ENCODE measurements around the gene SOHLH1. TPM values are rescaled to one million over a fixed set of nuclear protein-coding genes. Genes with fewer than 3 reads are reported as not detected.

Gene SOHLH1
- total RNA-seq, 1 experiment from 2014 or later, result not detected

DNA sequence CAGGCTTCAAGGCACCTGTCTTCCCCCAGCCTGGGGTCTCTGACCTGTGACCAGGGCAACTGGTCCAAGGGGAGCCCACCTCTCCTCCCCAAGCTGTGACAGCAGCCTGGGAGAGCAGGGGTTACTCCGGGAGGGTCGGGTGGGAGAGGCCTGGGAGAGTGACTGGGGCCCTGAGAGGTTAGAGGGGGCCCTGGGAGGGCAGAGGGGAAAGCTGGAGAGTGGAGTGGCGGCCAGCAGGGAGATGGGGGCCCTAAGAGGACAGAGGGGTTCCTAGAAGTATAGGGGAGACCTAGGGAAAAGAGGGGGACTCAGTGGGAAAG, 35.9 kb downstream of the SOHLH1 start:
- Histone ChIP-seq H3K9ac (ENCODE audit: low read length) (no peak overlapping the region), H3K27me3 (ENCODE audit: insufficient read depth, low read length) (peaks cover 6% of the 10 kb centered on the region; the same call in 1 of the 2 replicates)
- BruUV-seq (replicated peaks), result no TSS peak

More for the DNA sequence above, 35.9 kb downstream of the SOHLH1 start:
- no peak overlapping the region for H3K4me3 ChIP-seq (replicated peaks in 1 of 2; ENCODE audit: low read depth in 1 of 2, low read length in 2 of 2)
- POLR2A ChIA-PET, result no interaction called here
- intact Hi-C loops (cut with micrococcal nuclease), result no loop called here
- TF ChIP-seq, protein P1, sequence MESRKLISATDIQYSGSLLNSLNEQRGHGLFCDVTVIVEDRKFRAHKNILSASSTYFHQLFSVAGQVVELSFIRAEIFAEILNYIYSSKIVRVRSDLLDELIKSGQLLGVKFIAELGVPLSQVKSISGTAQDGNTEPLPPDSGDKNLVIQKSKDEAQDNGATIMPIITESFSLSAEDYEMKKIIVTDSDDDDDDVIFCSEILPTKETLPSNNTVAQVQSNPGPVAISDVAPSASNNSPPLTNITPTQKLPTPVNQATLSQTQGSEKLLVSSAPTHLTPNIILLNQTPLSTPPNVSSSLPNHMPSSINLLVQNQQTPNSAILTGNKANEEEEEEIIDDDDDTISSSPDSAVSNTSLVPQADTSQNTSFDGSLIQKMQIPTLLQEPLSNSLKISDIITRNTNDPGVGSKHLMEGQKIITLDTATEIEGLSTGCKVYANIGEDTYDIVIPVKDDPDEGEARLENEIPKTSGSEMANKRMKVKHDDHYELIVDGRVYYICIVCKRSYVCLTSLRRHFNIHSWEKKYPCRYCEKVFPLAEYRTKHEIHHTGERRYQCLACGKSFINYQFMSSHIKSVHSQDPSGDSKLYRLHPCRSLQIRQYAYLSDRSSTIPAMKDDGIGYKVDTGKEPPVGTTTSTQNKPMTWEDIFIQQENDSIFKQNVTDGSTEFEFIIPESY (IDR thresholded peaks at IDR 0.05; ENCODE audit: extremely low read depth, insufficient replicate concordance, low read length), result no peak
- TF ChIP-seq ZFX (IDR thresholded peaks at IDR 0.05), result no peak
- no peak for TF ChIP-seq EZH2phosphoT487 (IDR thresholded peaks at IDR 0.05; ENCODE audit: borderline replicate concordance)
- TF ChIP-seq, protein P2, sequence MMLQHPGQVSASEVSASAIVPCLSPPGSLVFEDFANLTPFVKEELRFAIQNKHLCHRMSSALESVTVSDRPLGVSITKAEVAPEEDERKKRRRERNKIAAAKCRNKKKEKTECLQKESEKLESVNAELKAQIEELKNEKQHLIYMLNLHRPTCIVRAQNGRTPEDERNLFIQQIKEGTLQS (IDR thresholded peaks at IDR 0.05), result no peak
- TF ChIP-seq FOSL1 (IDR thresholded peaks at IDR 0.05; ENCODE audit: low read depth), result no peak
- no peak for TF ChIP-seq JUND (IDR thresholded peaks at IDR 0.05)
- no peak for TF ChIP-seq SRF (IDR thresholded peaks at IDR 0.05; ENCODE audit: low read depth)
- TF ChIP-seq POLR2A (IDR thresholded peaks at IDR 0.05; ENCODE audit: borderline replicate concordance, extremely low read depth, insufficient read depth, insufficient read length), result no peak
- TF ChIP-seq ELF1 (IDR thresholded peaks at IDR 0.05; ENCODE audit: borderline replicate concordance, low read depth), result no peak
- TF ChIP-seq RAD21 (IDR thresholded peaks at IDR 0.05; ENCODE audit: low read depth), result no peak
- TF ChIP-seq EZH2 (IDR thresholded peaks at IDR 0.05), result no peak
- TF ChIP-seq, protein P3, sequence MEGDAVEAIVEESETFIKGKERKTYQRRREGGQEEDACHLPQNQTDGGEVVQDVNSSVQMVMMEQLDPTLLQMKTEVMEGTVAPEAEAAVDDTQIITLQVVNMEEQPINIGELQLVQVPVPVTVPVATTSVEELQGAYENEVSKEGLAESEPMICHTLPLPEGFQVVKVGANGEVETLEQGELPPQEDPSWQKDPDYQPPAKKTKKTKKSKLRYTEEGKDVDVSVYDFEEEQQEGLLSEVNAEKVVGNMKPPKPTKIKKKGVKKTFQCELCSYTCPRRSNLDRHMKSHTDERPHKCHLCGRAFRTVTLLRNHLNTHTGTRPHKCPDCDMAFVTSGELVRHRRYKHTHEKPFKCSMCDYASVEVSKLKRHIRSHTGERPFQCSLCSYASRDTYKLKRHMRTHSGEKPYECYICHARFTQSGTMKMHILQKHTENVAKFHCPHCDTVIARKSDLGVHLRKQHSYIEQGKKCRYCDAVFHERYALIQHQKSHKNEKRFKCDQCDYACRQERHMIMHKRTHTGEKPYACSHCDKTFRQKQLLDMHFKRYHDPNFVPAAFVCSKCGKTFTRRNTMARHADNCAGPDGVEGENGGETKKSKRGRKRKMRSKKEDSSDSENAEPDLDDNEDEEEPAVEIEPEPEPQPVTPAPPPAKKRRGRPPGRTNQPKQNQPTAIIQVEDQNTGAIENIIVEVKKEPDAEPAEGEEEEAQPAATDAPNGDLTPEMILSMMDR (IDR thresholded peaks at IDR 0.05 in 2 of 3, conservative IDR thresholded peaks at IDR 0.05 in 1 of 3; ENCODE audit: borderline replicate concordance in 1 of 3, insufficient read depth in 1 of 3, low read depth in 2 of 3, low read length in 2 of 3), result no peak
- TF ChIP-seq CBX3 (IDR thresholded peaks at IDR 0.05; ENCODE audit: low read depth), result no peak
- TF ChIP-seq YY1 (IDR thresholded peaks at IDR 0.05; ENCODE audit: extremely low read depth, insufficient replicate concordance, low read depth, low read length), result no peak
- TF ChIP-seq, protein P4, sequence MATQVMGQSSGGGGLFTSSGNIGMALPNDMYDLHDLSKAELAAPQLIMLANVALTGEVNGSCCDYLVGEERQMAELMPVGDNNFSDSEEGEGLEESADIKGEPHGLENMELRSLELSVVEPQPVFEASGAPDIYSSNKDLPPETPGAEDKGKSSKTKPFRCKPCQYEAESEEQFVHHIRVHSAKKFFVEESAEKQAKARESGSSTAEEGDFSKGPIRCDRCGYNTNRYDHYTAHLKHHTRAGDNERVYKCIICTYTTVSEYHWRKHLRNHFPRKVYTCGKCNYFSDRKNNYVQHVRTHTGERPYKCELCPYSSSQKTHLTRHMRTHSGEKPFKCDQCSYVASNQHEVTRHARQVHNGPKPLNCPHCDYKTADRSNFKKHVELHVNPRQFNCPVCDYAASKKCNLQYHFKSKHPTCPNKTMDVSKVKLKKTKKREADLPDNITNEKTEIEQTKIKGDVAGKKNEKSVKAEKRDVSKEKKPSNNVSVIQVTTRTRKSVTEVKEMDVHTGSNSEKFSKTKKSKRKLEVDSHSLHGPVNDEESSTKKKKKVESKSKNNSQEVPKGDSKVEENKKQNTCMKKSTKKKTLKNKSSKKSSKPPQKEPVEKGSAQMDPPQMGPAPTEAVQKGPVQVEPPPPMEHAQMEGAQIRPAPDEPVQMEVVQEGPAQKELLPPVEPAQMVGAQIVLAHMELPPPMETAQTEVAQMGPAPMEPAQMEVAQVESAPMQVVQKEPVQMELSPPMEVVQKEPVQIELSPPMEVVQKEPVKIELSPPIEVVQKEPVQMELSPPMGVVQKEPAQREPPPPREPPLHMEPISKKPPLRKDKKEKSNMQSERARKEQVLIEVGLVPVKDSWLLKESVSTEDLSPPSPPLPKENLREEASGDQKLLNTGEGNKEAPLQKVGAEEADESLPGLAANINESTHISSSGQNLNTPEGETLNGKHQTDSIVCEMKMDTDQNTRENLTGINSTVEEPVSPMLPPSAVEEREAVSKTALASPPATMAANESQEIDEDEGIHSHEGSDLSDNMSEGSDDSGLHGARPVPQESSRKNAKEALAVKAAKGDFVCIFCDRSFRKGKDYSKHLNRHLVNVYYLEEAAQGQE (IDR thresholded peaks at IDR 0.05; ENCODE audit: low read depth), result no peak
- no peak for TF ChIP-seq SP1 (IDR thresholded peaks at IDR 0.05; ENCODE audit: low read depth)
- no peak for TF ChIP-seq SIN3A (IDR thresholded peaks at IDR 0.05; ENCODE audit: low read depth)
- no peak for TF ChIP-seq ZNF274 (IDR thresholded peaks at IDR 0.05; ENCODE audit: low read depth, low read length)
- no peak for TF ChIP-seq TCF7L2 (IDR thresholded peaks at IDR 0.05; ENCODE audit: borderline replicate concordance, extremely low read depth, insufficient read depth, insufficient read length)
- TF ChIP-seq EGR1 (IDR thresholded peaks at IDR 0.05; ENCODE audit: low read depth), result no peak
- no peaks in the 10 kb centered on the region for H3K79me2 ChIP-seq (ENCODE audit: insufficient read depth, low read length)
- no peak overlapping the region for H2AFZ ChIP-seq (ENCODE audit: low read depth, low read length, poor library complexity, severe bottlenecking)
- H3K4me1 ChIP-seq (ENCODE audit: control insufficient read depth in 1 of 2, insufficient read depth in 2 of 2, low read length in 2 of 2), result no peaks in the 10 kb centered on the region
- RAD21 ChIA-PET (ENCODE audit: low non-redundant PET in 1 of 2, low total read pairs in 2 of 2, uncharacterized antibody in 2 of 2, unreplicated experiment in 2 of 2), result no interaction called here
- H3K4me2 ChIP-seq (ENCODE audit: low read length), result no peak overlapping the region
- no peak for DNase-seq (ENCODE audit: low read depth, low spot score)
- CTCF ChIA-PET, result no interaction called here
- H3K9me2 ChIP-seq (ENCODE audit: insufficient read depth), result no peaks in the 10 kb centered on the region
- ATAC-seq, result no peak
- H3K9me3 ChIP-seq (ENCODE audit: control insufficient read depth in 1 of 2, insufficient read depth in 1 of 2, low read depth in 1 of 2, low read length in 2 of 2), result no peaks in the 10 kb centered on the region
- H4K20me1 ChIP-seq (ENCODE audit: insufficient read depth), result no peaks in the 10 kb centered on the region
- H3K27ac ChIP-seq (ENCODE audit: low read depth, low read length), result no peak overlapping the region
- H3K36me3 ChIP-seq (ENCODE audit: control insufficient read depth in 1 of 2, insufficient read depth in 2 of 2, low read length in 2 of 2), result no peaks in the 10 kb centered on the region

Measured in HCT116 (cell line).